GM18508 (cell line): ENCODE results near the gene STIM2.
"Not testable (repeated sequence)": the region's sequence is repeated elsewhere in the genome, so short reads cannot be mapped to it uniquely, and the experiment has no call there.

ENCODE experiments used
- ATAC-seq: cut with Tn5 transposase; IDR thresholded peaks from one replicate; pipeline ENCODE4 v1.9.1; 2021; ENCODE audit warnings: moderate number of reproducible peaks; ENCODE audit not compliant: insufficient read depth, unreplicated experiment

STIM2 gene

DNA sequence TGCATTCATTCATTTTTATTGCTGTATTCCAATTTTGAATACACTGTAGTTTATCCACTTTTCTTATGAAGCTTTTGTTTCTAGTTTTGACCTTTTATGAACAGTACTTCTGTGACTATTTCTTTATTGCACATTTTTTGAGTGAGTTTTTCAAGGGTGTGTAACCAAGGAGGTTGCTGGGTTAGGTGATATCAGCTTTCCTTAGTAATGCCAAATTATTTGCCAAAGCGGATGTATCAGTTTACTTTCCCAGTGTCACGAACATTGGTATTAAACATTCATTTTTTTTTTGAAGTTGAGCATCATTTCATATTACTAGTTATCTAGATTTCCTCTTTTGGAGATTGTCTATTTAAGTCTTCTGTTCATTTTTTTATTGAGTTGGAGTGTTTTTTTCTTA is 32.9 kb downstream of the STIM2 start:
- ATAC-seq, result no peak

GRCh38 chr4:26894881-26895280 is 34.2 kb downstream of the STIM2 start:
- not testable (repeated sequence) for ATAC-seq

DNA sequence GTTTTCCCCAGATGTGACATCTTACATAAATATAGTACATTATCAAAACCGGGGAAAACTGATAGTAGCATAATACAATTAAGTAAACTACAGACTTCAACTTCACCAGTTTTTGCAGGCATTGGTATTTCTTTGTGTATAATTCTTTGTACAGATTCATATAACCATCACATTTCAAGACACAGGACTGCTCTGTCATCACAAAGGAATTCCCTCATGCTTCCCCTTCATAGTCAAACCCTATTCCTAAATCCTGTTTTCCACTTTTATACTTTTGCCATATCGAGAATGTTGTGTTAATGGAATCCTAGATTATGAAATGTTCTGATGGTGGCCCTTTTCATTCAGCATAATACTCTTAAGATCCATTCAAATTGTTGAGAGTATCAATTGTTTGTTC is 36.0 kb downstream of the STIM2 start:
- ATAC-seq, result no peak

GRCh38 chr4:26899991-26900390 is 39.4 kb downstream of the STIM2 start:
- ATAC-seq, result no peak

DNA sequence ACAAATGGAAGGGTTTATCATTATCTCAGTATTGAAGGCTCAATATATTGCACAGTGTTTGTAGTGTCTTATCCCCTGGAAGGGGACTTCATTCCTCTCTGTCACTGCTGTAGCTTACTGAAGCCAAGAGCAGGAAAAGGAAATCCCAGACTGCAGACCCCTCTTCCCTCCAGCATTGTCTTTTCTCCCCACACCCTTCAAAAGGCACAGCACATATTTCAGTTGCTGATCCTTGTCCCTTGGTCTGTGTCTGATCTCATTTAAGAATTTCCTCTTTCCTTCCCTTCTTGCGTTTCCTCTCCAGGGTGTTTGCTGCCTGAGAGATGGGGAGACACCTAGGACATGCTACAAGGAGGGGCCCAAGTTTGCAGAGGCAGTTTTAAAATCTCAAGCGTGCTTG is 40.1 kb downstream of the STIM2 start:
- no peak for ATAC-seq

DNA sequence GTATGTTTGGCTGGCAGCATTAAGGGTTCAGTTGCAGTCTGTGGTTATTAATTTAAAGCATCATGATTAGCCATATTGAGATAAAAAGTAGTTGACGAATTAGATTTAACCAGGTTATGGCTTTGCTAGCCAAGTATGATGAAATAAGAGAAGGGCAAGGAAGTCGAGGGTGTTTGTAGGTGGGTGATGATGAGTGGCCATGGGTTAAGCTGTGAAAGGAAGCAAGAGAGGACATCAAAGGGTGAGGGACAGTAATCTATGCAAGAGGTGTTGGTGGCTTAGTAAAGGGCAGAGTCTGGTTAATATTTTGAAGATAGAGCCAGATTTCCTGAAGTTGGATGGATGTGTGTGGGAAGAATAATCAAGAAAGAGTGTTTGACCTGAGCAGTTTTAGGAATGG is 44.5 kb downstream of the STIM2 start:
- ATAC-seq, result no peak

DNA sequence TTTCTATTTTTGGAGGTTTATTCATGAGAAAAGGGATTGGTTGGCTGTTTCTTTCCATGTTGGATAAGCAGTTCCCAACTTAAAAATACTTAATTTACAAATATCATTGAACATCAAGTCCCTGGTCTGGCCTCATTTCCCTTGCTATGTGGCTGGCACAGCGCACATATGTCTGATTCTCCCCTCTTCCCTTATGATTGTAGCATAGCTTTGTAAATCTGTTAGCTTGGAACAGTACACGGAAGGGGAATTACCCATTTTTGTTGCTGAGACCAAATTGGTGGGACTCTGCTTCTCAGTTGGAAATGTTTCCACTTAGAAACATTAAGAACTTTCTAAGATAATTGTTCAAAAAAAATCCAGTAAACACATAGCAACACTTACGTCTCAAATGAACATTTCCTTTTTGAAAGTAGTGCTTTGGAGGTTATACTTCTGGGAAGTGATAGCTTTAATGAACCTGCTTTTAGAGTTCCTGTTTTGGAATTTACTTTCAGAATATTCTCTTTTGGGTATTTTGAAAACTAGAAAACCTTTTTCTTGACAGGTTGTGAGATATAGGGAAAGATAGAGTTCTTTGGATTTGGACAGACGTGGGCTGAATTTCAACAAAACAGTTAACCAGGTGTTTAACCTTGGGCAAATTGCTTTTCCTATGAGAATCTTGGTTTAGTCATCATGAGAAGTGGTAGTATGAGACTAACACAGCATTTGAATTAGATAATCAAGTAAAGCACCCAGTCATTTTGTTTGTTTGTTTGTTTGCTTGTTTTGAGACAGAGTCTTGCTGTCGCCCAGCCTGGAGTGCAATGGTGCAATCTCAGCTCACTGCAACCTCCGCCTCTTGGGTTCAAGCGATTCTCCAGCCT is 47.3 kb downstream of the STIM2 start:
- no peak for ATAC-seq

- no peak for ATAC-seq
Observed at GRCh38 chr4:26909369-26909768, 48.7 kb downstream of the STIM2 start.

DNA sequence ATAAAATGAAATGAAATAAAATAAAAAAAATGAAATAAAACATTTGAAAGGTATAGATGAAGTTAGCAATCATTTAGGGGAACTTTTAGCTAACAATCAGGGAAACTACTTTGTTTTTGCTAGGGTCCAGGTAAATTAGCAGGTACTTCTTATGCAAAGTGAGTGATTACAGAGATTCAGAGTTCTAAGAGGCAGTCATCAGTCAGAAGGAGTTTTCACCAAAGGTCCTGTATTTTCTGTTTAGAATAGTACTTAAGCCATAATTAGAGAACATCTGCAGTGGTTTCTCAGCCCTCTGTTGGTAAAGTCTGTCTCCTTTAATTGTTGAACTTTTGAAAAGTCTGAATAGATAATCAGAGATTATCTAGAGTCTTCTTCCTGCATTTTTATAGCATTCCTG is 50.6 kb downstream of the STIM2 start:
- no peak for ATAC-seq

DNA sequence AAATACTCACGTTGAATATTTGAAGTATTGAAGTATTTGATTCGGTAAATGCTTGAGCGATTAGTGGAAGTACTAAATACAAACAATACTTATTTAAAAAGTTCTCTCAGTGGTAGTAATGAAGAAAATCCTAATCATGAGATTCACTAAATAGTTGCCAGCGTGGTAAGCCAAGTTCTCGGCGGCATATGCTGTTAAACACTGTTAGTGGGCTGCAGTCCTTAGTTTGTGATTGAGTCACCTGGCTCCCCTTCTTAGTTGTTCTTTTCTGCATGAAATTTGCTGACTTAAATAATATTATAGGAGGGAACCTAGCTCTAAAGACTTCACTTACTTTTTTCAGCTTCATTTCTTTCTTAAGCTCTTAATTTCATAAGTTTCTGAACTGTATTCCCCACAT is 51.4 kb downstream of the STIM2 start:
- ATAC-seq, result no peak

- no peak for ATAC-seq
Observed at GRCh38 chr4:26912810-26913209, 52.2 kb downstream of the STIM2 start.

GRCh38 chr4:26916195-26916594 is 55.6 kb downstream of the STIM2 start:
- no peak for ATAC-seq

GRCh38 chr4:26930964-26931363 is 70.3 kb downstream of the STIM2 start:
- no peak for ATAC-seq

- ATAC-seq, result no peak
Observed at GRCh38 chr4:26931451-26931850, 70.8 kb downstream of the STIM2 start.

- ATAC-seq, result no peak
Observed at GRCh38 chr4:26931966-26932365, 71.3 kb downstream of the STIM2 start.

DNA sequence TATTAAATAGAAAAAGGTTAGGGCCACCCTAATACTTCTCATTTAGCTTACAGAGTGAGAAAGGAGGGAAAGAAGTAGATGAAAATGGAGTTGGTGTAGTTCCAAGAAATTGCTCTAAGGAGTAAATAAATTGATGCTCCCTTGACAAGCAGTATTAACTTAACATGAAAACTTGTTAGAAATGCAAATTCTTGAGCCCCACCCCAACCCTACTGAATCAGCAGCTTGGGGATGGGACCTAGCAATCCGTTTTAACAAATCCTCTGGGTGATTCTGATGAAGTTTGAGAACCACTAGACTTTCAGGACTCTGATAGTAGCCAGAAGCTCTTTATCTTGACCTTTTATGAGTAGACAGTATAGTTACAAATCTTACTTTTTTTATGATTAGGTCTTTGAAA is 74.8 kb downstream of the STIM2 start:
- ATAC-seq, result no peak

DNA sequence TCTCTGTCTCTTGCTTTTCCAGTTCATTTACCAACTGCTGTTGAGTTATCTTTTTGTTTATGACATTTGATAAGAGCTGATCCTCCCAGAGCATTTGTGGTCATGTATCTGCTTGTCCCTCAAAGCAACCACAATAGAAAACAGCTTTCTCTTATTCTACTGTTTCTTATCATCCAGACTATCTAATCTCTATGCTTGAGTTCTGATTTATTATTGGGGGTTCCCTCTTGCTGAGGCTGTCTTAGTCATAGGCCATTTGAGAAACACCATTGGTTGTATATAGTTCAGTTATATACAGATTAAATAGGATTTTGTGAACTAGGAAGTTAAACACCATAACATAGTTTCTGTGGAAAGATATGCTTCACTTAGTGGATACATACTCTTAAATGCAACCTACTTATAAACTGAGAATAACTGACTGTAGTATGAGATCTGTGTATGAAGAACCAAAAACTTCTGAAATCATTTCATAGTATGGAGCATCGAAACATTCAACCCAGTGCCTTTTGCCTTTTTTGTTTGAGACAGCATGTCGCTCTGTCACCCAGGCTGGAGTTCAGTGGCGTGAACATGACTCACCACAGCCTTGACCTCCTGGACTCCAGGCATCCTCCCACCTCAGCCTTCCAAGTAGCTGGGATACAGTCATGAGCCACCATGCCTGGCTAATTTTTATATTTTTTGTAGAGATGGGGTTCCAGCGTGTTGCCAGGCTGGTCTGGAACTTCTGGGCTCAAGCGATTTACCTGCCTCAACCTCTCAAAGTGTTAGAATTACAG is 75.8 kb downstream of the STIM2 start:
- no peak for ATAC-seq

GRCh38 chr4:26937139-26937538 is 76.5 kb downstream of the STIM2 start:
- no peak for ATAC-seq

DNA sequence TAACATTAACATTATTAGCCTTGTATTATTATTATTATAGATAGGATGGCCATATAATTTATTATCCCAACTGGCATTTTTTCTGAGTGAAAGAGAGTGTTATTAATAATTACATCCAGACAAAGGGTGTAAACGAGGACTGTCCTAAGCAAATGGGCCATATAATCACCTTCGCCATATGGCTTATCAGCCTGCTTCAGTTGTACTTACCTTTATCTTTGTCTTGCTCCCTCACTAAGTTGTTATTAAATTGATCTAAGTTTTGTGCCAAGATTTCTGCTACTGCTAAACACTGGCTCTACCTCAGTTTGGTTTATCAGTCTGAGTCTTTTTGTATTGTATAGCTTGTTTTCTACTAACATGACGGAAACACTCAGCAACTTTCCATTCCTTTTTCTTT is 76.9 kb downstream of the STIM2 start:
- ATAC-seq, result no peak

DNA sequence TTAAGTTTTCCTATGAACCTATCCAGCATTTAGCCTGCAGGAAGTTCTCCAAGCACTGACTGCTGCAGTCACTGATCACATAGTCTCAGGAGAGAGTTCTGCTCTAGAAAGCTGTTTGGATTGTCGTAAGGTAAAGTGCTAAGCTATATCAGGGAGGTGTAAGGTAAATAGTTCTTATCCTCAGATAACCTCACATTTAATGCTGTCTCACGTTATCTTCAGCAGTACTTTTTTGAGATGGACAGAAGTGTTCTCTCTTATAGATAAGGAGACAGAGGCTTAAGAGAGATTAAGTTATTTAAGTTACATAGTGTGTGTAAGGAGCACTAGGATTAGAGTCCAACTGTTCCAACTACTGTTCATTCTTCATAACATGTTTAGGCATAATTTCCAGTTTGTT is 77.9 kb downstream of the STIM2 start:
- ATAC-seq, result no peak

GRCh38 chr4:26941951-26942350 is 81.3 kb downstream of the STIM2 start:
- no peak for ATAC-seq

DNA sequence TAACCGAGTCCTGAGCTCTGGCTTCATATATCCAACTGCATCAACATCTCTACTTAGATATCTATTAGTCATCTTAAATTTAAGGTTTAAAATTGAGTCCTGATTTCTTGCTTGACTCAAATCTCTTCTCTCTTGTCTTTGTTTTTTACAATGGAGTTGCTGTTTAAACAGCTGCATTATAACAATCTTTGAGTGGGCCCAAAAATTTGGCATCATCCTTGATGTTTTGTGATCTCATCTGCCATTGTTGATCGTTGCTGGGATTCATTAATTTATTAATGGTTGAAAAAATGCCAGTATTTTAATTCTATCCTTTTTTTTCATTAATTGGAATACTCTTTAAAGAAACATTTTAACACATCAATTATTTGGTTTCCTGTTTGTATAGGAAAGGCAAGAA is 82.2 kb downstream of the STIM2 start:
- no peak for ATAC-seq
